Astrocyte (in vitro differentiated cells and primary cell): ENCODE results near the gene RTN4.
"Not testable (repeated sequence)": the region's sequence is repeated elsewhere in the genome, so short reads cannot be mapped to it uniquely, and the experiment has no call there.

Source experiments
- CTCF ChIP-seq: IDR thresholded peaks from 2 replicates; pipeline ENCODE4 v1.5.1; 2011; ENCODE audit warnings: low read depth, mild to moderate bottlenecking, inconsistent platforms, low read length, moderate library complexity; ENCODE audit not compliant: insufficient read depth
- EZH2 ChIP-seq: IDR thresholded peaks from 2 replicates; pipeline ENCODE4 v1.6.1; 2012; ENCODE audit warnings: mild to moderate bottlenecking, low read length, inconsistent platforms; ENCODE audit not compliant: insufficient read depth

GRCh38 chr2:54990694-54991093 is 59.6 kb downstream of the RTN4 start:
- not testable (repeated sequence) for TF ChIP-seq EZH2, CTCF
